H1 (cell line): ENCODE data around the gene MYRF. TPM values are rescaled to one million over a fixed set of nuclear protein-coding genes. Genes with fewer than 3 reads are reported as not detected.

Experiments
- CTCF ChIA-PET: fragments of 300-600 bp; sonication (Branson Sonifier 250); formaldehyde crosslinking; loops from one replicate; lab custom pipeline; 2021; ENCODE audit not compliant: partially characterized antibody; lab: Charles Lee
- POLR2A ChIA-PET: fragments of 300-600 bp; sonication (Branson Sonifier 250); formaldehyde crosslinking; loops from one replicate; lab custom pipeline; 2021; ENCODE audit warnings: inconsistent platforms; ENCODE audit not compliant: partially characterized antibody; lab: Charles Lee
- DNase-seq, 2 experiments: peaks; one replicate each; pipeline versions ENCODE4 v3.0.0 to v3.0.0-alpha.2; 2010 to 2022; ENCODE audit warnings: low spot score in 2 of 2, low read depth in 1 of 2, mixed read lengths in 1 of 2
- FAIRE-seq: peaks from 2 replicates; lab custom pipeline; 2011; peaks lifted over from hg19 to GRCh38; lab: Jason Lieb, UNC
- H2AFZ ChIP-seq: 2 replicates; pipeline ENCODE4 v1.8.1; 2012; ENCODE audit warnings: low read length, inconsistent platforms
- H2AK5ac ChIP-seq: 2 replicates; pipeline ENCODE4 v1.6.1; 2013; ENCODE audit warnings: low read depth, low read length
- H2BK120ac ChIP-seq: replicated peaks from 2 replicates; pipeline ENCODE3; 2013; ENCODE audit warnings: low read depth, low read length, inconsistent platforms
- H2BK12ac ChIP-seq: 2 replicates; pipeline ENCODE4 v1.6.1; 2013; ENCODE audit warnings: low read depth, low read length
- H2BK15ac ChIP-seq: 2 replicates; pipeline ENCODE4 v1.6.1; 2013; ENCODE audit warnings: low read length
- H2BK20ac ChIP-seq: 2 replicates; pipeline ENCODE4 v1.6.1; 2013; ENCODE audit warnings: low read length
- H2BK5ac ChIP-seq: 2 replicates; pipeline ENCODE4 v1.6.1; 2013; ENCODE audit warnings: low read depth, low read length
- H3K14ac ChIP-seq: 2 replicates; pipeline ENCODE4 v1.6.1; 2013; ENCODE audit warnings: inconsistent platforms; ENCODE audit not compliant: insufficient read length
- H3K18ac ChIP-seq: 2 replicates; pipeline ENCODE4 v1.6.1; 2013; ENCODE audit warnings: low read length; ENCODE audit errors: extremely low read depth
- H3K23ac ChIP-seq: 2 replicates; pipeline ENCODE4 v1.6.1; 2013; ENCODE audit warnings: inconsistent platforms; ENCODE audit not compliant: insufficient read length
- H3K23me2 ChIP-seq: 2 replicates; pipeline ENCODE4 v1.6.1; 2013; ENCODE audit warnings: low read depth, low read length
- H3K27ac ChIP-seq: 2 replicates; pipeline ENCODE4 v1.6.1; 2011; ENCODE audit warnings: low read depth, low read length, inconsistent platforms
- H3K27me3 ChIP-seq, 4 experiments: replicated peaks in 1 of 4; 1 replicate in 1 of 4; 2 replicates in 3 of 4; pipeline versions ENCODE4 v1.6.1 to v1.8.1; 2011 to 2013; ENCODE audit warnings: low read length in 3 of 4, mild to moderate bottlenecking in 3 of 4, inconsistent platforms in 2 of 4, mixed read lengths in 2 of 4, moderate library complexity in 1 of 4; ENCODE audit not compliant: control insufficient read depth in 3 of 4, insufficient read depth in 3 of 4; ENCODE audit errors: extremely low read depth in 1 of 4
- H3K36me3 ChIP-seq, 4 experiments: 2 replicates each; pipeline versions ENCODE4 v1.6.1 to v1.8.1; 2011 to 2013; ENCODE audit warnings: mild to moderate bottlenecking in 4 of 4, low read length in 3 of 4, moderate library complexity in 2 of 4, control low read depth in 1 of 4, inconsistent platforms in 1 of 4; ENCODE audit not compliant: insufficient read depth in 4 of 4, control insufficient read depth in 2 of 4
- H3K4ac ChIP-seq: replicated peaks from 2 replicates; pipeline ENCODE3; 2013; ENCODE audit warnings: low read length, low read depth, mixed read lengths, inconsistent platforms; ENCODE audit not compliant: insufficient read length
- H3K4me1 ChIP-seq, 4 experiments: replicated peaks in 1 of 4; 1 replicate in 1 of 4; 2 replicates in 3 of 4; pipeline versions ENCODE4 v1.6.1 to v1.8.1; 2011 to 2013; ENCODE audit warnings: low read length in 3 of 4, inconsistent platforms in 2 of 4, mixed read lengths in 1 of 4; ENCODE audit not compliant: insufficient read depth in 4 of 4, control insufficient read depth in 3 of 4
- H3K4me2 ChIP-seq, 2 experiments: 2 replicates each; pipeline versions ENCODE4 v1.6.1 to v1.8.1; 2011 to 2013; ENCODE audit warnings: low read depth in 2 of 2, low read length in 2 of 2, control low read depth in 1 of 2, inconsistent platforms in 1 of 2, mild to moderate bottlenecking in 1 of 2; ENCODE audit not compliant: insufficient read depth in 1 of 2
- H3K4me3 ChIP-seq, 4 experiments: fragments of 200-600, 300-600 bp in 1 of 4; sonication (generic), shearing (Covaris generic), sonication (Bioruptor Twin) in 1 of 4; 2 replicates each; pipeline versions ENCODE4 v1.5.1 to v1.8.1; 2011 to 2016; ENCODE audit warnings: low read length in 4 of 4, low read depth in 3 of 4, control low read depth in 2 of 4, inconsistent platforms in 2 of 4, mild to moderate bottlenecking in 2 of 4, mixed read lengths in 1 of 4, moderate library complexity in 1 of 4; ENCODE audit not compliant: insufficient read depth in 2 of 4; ENCODE audit errors: extremely low read depth in 1 of 4
- H3K56ac ChIP-seq: replicated peaks from 2 replicates; pipeline ENCODE3; 2013; ENCODE audit warnings: low read depth, mild to moderate bottlenecking, mixed read lengths, low read length, inconsistent platforms; ENCODE audit not compliant: insufficient read length
- H3K79me1 ChIP-seq: 2 replicates; pipeline ENCODE4 v1.6.1; 2013; ENCODE audit warnings: low read depth, low read length, control low read depth
- H3K79me2 ChIP-seq, 2 experiments: 2 replicates each; pipeline versions ENCODE4 v1.6.1 to v1.8.1; 2012 to 2013; ENCODE audit warnings: low read length in 2 of 2, mild to moderate bottlenecking in 2 of 2, inconsistent platforms in 1 of 2; ENCODE audit not compliant: insufficient read depth in 2 of 2, control insufficient read depth in 1 of 2
- H3K9ac ChIP-seq, 4 experiments: replicated peaks in 1 of 4; 1 replicate in 1 of 4; 2 replicates in 3 of 4; pipeline versions ENCODE4 v1.6.1 to v1.8.1; 2011 to 2013; ENCODE audit warnings: low read depth in 3 of 4, low read length in 3 of 4, control low read depth in 2 of 4, mild to moderate bottlenecking in 2 of 4, moderate library complexity in 2 of 4, inconsistent platforms in 1 of 4; ENCODE audit errors: extremely low read depth in 1 of 4
- H3K9me3 ChIP-seq, 2 experiments: 2 replicates each; pipeline versions ENCODE4 v1.6.1 to v1.8.1; 2012 to 2013; ENCODE audit warnings: mild to moderate bottlenecking in 2 of 2, moderate library complexity in 2 of 2, control low read depth in 1 of 2, inconsistent platforms in 1 of 2, low read depth in 1 of 2, low read length in 1 of 2, mixed read lengths in 1 of 2; ENCODE audit not compliant: insufficient read depth in 2 of 2
- H4K20me1 ChIP-seq, 2 experiments: replicated peaks in 1 of 2; 2 replicates each; pipeline versions ENCODE3 to v1.8.1; 2011 to 2013; ENCODE audit warnings: inconsistent platforms in 2 of 2, low read length in 2 of 2, mild to moderate bottlenecking in 1 of 2; ENCODE audit not compliant: insufficient read depth in 2 of 2, control insufficient read depth in 1 of 2
- H4K5ac ChIP-seq: 2 replicates; pipeline ENCODE4 v1.6.1; 2013; ENCODE audit warnings: low read length, low read depth, mixed read lengths, inconsistent platforms; ENCODE audit not compliant: insufficient read length
- H4K8ac ChIP-seq: 2 replicates; pipeline ENCODE4 v1.8.0; 2013; ENCODE audit warnings: mild to moderate bottlenecking, moderate library complexity, low read length, inconsistent platforms; ENCODE audit not compliant: insufficient read depth; ENCODE audit errors: extremely low read depth
- H4K91ac ChIP-seq: replicated peaks from 2 replicates; pipeline ENCODE3; 2013; ENCODE audit warnings: low read length, mixed read lengths, inconsistent platforms; ENCODE audit not compliant: insufficient read length
- POU5F1 ChIP-seq: IDR thresholded peaks from 2 replicates; pipeline ENCODE4 v1.6.1; 2011; ENCODE audit warnings: low read depth, mild to moderate bottlenecking, low read length, moderate library complexity
- WGBS, 2 experiments: shearing (Covaris generic) in 1 of 2; methylation state at CpG; one replicate each; pipeline versions ENCODE4 v1.1.6 to v1.1.7; 2013 to 2015; ENCODE audit warnings: low lambda C conversion rate in 2 of 2, mixed read lengths in 2 of 2, inconsistent platforms in 1 of 2, low coverage in 1 of 2, missing lambda C conversion rate in 1 of 2; ENCODE audit not compliant: insufficient replicate concordance in 2 of 2, insufficient coverage in 1 of 2, insufficient read length in 1 of 2; ENCODE audit errors: extremely low coverage in 1 of 2, missing lambda C conversion rate in 1 of 2; 5-methylcytosine and 5-hydroxymethylcytosine counted together
- polyA plus RNA-seq, 7 experiments: library from polyadenylated mRNA; depleted of rRNA in 3 of 7; stranded (reverse) in 5 of 7; unstranded in 2 of 7; fragments of >200 nt in 5 of 7; fragments of 200-250 nt in 2 of 7; gene quantifications; 1 replicate in 5 of 7; 2 replicates in 1 of 7; 4 replicates in 1 of 7; pipeline versions ENCODE4 v1.2.1 to v1.2.3, GENCODE V29; 2011 to 2013; ENCODE audit warnings: missing spikeins in 2 of 7, mixed read lengths in 2 of 7
- total RNA-seq: library from RNA; stranded (reverse); fragmentation: NEBNext Ultra II Directional; extraction: Animal tissue kit (Norgen Biotek cat#: 25700); gene quantifications from 2 replicates; pipeline ENCODE4 v1.2.1, GENCODE V29; 2021
- TF ChIP-seq, protein P1 (sequence below), 3 experiments: IDR thresholded peaks; 1 replicate in 2 of 3; 2 replicates in 1 of 3; pipeline versions ENCODE4 v1.5.1 to v1.6.1; 2011; ENCODE audit warnings: low read length in 3 of 3, mild to moderate bottlenecking in 3 of 3, inconsistent platforms in 2 of 3, low read depth in 1 of 3, moderate library complexity in 1 of 3; ENCODE audit not compliant: insufficient read depth in 1 of 3; ENCODE audit errors: control extremely low read depth in 1 of 3

MYRF gene
- total and polyA plus RNA-seq, 2 of the 8 experiments (the other 6 are each of a cell fraction or from before 2014, with no cell fraction given), result 6.0 to 6.1 TPM

DNA sequence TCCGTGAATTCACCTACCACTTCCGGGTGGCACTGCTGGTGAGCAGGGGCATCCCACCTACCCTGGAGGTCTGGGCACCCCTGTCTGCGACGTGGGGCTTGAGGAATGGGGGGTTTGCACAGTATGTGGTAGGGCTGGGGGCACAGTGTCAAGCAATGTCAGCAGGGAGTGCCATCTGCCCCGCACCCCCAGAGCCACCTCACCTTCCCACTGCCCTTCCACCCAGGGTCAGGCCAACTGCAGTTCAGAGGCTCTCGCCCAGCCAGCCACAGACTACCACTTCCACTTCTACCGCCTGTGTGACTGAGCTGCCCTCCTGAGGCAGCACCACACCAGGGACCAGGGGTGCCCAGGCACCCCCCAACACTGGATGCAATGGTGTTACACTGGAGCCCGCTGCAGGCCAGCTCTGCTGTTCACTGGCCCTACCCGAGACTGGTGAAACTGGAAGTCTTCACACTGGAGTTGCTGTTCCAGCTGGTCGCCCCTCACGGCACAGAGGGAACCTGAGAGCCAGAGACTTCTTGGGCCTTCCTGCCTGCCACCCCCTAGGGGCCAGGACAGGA, 33.5 kb downstream of the MYRF start:
- Histone ChIP-seq H2BK12ac (no peak overlapping the region), H2AK5ac (no peak overlapping the region), H3K4me3 (no peak overlapping the region), H3K4ac (no peak overlapping the region), H3K27me3 (no peaks in the 10 kb centered on the region), H3K23me2 (no peaks in the 10 kb centered on the region), H3K79me2 (0 out of 4 replicates have a peak, but pooled peaks cover 0 to under 1% of the 10 kb centered on the region in 2 experiments), H4K5ac (no peak overlapping the region), H2BK20ac (no peak overlapping the region), H3K36me3 (peaks cover 25 to 45% (median 33%) of the 10 kb centered on the region in 4 experiments; a peak in 7 of 8 replicates), H3K56ac (no peak overlapping the region), H3K18ac (no peak overlapping the region), H3K4me1 (peaks cover 0 to 2% (median 0%) of the 10 kb centered on the region in 4 experiments; a peak in 2 of 7 replicates), H3K4me2 (no peak overlapping the region), H3K9me3 (no peaks in the 10 kb centered on the region), H3K9ac (no peak overlapping the region; a peak in 1 of 7 replicates), H3K23ac (no peak overlapping the region), H4K20me1 (peaks cover 6 to 21% of the 10 kb centered on the region in 2 experiments), H2BK15ac (no peak overlapping the region), H3K79me1 (no peaks in the 10 kb centered on the region; the same call in 1 of the 2 replicates), H2BK120ac (no peak overlapping the region), H3K14ac (no peak overlapping the region), H3K27ac (no peak overlapping the region), H4K8ac (no peak overlapping the region), H4K91ac (no peak overlapping the region), H2BK5ac (no peak overlapping the region), H2AFZ (no peak overlapping the region)
- ChIA-PET CTCF (interaction anchor here (1.7 to 10.5 kb wide), 5 partner anchors 8 to 38 kb away, joined by 8 to 168 read pairs (median 26); no protein-coding TSS in a partner anchor), POLR2A (interaction anchor here (1.2 to 8.2 kb wide), 6 partner anchors 11 to 98 kb away, joined by 3 to 87 read pairs (median 8); no protein-coding TSS in a partner anchor)
- DNase-seq (no peak), FAIRE-seq (no peak)
- 94% methylated on average over 11 of the region's 11 CpGs; no CpG with 5 or more reads in 1 of the 2 experiments for WGBS, 2 experiments
- TF ChIP-seq, protein P1, sequence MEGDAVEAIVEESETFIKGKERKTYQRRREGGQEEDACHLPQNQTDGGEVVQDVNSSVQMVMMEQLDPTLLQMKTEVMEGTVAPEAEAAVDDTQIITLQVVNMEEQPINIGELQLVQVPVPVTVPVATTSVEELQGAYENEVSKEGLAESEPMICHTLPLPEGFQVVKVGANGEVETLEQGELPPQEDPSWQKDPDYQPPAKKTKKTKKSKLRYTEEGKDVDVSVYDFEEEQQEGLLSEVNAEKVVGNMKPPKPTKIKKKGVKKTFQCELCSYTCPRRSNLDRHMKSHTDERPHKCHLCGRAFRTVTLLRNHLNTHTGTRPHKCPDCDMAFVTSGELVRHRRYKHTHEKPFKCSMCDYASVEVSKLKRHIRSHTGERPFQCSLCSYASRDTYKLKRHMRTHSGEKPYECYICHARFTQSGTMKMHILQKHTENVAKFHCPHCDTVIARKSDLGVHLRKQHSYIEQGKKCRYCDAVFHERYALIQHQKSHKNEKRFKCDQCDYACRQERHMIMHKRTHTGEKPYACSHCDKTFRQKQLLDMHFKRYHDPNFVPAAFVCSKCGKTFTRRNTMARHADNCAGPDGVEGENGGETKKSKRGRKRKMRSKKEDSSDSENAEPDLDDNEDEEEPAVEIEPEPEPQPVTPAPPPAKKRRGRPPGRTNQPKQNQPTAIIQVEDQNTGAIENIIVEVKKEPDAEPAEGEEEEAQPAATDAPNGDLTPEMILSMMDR (IDR thresholded peaks at IDR 0.05; ENCODE audit: control extremely low read depth in 1 of 3, insufficient read depth in 1 of 3, low read depth in 1 of 3, low read length in 3 of 3), result peak in 1 of 3 experiments; percentile 3; a peak in 1 of 4 replicates
- TF ChIP-seq POU5F1, result no peak
